SHP77 (cell line): ENCODE data around the gene COL4A1.

Source experiments
- DNase-seq, 2 experiments: peaks; one replicate each; lab custom pipeline; 2025; lab: John Stamatoyannopoulos, UW

The COL4A1 gene

DNA sequence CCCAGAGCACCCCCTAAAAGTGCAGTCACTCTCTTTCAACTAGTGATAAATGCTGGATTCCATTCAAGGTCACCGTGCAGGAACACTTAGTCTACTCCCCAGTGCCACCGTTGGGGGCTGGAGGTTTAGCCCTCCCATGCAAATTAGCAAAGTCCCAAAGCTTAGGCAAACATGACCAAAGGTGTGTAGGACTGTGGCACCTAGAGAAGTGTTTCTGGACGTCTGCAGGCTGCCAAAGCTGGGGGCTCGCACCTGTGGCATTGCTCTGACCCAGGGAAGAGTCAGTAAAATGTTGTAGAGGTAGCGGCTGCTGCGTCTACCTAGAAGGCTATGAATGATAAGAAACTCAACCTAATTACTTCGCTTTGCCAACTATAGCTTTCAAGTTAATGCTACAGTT lies 13.9 kb downstream of the COL4A1 start:
- DNase-seq, result no peak

GRCh38 chr13:110291286-110291685 lies 15.7 kb downstream of the COL4A1 start:
- DNase-seq, result no peak

GRCh38 chr13:110290826-110291225 lies 16.1 kb downstream of the COL4A1 start:
- DNase-seq, result no peak

DNA sequence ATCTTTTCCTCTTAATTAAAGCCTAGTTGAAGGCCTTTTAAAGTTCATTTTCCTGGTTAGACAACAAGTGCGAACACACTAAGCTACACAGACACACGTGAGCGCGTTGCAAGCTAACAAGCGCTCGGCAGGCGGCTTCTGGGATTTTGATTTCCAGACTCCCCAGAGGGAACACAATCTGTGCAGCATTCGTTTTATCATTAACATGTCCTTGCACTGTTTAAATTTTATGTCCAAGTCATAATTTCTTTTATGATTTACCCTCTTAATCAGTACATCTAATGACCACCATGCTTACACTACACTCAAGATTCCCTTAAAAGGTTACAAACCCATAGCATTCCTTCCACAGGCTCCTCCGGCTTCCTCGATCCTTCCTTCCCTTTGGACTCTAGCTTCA lies 16.8 kb downstream of the COL4A1 start:
- DNase-seq, result no peak

- no peak for DNase-seq
Observed at GRCh38 chr13:110289661-110290060, 17.3 kb downstream of the COL4A1 start.

- no peak for DNase-seq
Observed at GRCh38 chr13:110289174-110289573, 17.8 kb downstream of the COL4A1 start.

DNA sequence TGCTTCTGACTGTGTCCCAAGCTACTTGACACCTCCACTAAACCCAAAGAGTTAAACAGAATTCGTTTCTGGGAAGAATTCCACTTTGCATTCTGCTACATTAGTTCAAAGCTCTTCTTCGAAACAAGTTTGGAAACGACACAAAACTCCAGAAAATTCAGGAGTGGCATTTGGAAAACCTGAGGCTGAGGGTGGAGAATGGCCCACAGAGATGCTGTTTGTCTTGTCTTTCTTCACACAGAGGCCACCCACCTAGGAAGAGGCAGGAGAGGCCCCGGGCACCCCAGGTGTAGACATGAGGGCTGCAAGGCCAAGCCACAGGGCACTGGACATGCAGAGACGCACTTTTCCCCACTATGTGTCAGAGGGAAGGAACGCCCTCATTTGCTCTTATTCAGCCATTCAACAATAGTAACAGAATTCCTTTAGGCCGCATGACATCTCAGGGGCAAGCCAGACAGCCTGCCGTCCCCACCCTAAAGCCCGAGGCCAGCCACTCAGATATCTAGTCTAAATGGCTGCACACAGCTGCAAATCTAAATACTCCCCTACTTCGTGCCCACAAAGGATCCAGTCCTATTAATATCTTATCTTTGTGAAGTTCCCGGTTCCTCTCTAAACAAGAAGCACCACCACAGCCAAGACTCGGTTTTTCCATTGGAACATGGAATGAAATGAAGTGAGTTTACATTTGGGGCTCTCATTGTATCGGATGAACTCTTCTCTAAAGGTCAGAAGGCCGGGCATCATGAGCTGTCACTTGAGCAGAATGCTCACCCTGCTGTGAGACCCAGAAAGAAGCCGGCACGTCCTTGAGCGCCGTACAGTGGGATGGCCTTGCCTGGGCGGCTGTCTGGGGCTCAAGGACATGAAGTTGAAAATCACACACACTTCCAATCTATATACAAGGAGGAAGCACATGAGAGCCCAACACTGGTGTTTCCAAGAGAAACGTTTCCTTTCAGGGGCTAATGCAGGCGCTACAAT lies 19.8 kb downstream of the COL4A1 start:
- no peak for DNase-seq

DNA sequence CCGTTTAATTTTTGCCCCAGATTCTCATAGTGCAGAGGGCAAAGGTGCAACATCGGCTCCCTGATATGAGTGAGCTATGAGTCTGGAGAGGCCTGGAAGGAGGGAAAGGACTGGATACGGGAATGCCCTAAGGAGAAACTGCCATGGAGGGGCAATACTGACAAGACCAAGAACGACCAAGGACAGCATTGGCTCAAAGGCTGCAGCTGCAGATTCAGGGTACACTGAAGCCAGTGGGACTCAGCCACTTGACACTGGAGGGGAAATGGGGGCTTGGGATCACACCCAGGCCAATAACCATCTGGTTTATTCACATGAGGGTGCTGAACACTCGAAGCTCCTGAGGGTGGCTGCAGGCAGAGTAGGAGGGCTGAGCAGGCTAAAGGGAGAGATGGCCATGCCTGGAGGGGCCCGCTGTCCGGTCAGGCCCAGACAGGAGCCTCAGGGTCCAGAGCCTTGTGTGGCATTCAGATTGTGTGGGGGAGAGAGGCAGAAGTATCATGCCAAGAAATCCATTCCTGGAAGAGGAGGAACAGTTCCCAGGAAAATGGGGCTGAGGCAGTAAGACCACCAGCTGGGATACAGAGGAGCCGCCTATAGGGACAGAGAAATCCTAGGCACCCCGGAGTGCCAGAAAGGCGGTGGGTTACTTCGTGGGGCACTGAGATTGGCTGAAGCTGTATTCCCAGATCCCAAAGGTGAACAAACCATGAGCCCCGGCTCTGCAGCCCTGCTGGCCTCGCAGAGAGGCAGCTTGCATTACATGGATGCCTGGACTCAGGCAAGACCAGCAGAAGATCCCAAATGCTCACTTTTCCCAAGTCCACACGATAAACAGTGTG lies 20.7 kb downstream of the COL4A1 start:
- DNase-seq, result no peak

- DNase-seq, result no peak
Observed at GRCh38 chr13:110284779-110285484, 22.0 kb downstream of the COL4A1 start.

DNA sequence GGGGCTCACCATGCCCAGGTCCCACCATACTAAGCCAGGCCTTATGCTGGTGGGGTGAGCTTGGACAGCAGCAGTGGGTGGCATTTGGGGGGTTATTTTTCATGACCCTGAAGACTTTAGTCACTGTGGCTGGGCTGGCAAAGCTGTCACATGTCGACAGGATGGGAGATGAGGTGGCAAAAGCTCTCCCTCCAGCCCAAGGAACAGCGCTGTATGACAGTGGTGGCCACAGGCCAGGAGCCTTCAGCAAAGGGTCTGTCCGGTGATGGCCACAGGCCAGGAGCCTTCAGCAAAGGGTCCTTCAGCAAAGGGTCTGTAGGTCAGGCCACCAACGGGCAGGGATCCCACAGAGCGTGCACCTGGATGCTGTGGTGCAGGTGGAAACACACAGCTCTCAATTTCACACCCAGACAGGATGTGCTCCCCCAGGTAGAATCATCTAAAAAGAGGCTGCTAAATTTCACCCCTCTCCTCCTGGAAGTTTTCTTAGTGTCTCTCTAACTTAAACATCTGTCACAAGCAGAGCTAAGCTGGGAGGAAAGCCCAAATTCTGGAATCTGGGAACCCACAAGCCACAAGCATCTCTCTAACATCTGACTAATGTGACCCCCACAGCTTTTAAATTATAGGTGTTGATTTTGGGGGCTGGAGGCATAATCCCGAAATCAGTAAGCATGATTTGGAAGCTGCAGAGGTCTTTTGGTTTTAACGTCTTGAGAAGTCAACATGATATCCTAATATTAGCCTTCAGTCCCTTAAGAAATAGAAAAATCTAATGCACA lies 23.0 kb downstream of the COL4A1 start:
- no peak for DNase-seq

GRCh38 chr13:110282316-110282841 lies 24.6 kb downstream of the COL4A1 start:
- no peak for DNase-seq

DNA sequence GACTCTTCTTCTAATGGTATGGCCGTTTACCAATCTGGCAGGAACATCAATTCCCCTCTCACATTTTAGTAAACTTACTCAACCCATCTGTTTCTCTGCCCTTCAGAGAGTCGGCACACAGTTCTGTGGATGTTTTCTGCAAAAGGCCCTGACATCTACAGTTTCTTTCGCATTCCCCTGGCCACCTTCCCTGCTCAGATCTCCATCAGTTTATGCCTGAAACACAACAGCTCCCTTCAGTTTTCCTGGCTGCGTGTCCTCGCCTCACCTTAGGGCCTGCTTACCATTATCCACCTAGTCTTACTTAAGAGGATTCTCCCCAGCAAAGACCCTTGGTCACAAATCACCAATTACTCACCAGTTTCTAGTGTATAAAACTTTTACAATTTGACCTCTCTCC lies 25.2 kb downstream of the COL4A1 start:
- no peak for DNase-seq

- DNase-seq, result no peak
Observed at GRCh38 chr13:110280985-110281688, 25.8 kb downstream of the COL4A1 start.

DNA sequence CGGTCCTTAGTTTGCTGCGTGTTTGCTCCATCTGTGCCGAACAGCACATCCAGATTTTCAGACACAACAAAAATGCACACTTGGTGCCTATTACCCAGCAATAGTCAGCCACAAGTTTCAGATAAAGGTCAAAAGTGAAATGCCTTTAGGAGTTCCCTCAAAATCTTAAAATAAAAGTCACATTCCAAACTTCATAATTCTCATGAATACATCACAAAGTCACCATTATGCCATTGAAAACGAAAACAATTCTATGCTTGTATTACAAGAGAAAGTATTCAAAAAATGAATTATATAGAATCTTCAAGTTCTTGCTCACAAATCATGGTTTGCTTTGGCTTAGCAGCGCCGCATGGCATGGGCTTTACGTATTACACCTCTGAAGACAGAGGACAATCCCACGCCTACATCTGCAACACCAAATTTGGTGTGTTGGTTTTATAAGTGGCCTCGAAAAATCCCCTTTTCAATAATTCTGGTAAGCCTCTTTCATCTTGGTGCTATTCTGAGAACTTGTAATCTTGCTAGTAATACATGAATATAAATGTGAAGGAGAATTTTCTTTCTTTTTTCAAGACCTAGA lies 26.6 kb downstream of the COL4A1 start:
- DNase-seq, result no peak

- no peak for DNase-seq
Observed at GRCh38 chr13:110279684-110280083, 27.3 kb downstream of the COL4A1 start.

DNA sequence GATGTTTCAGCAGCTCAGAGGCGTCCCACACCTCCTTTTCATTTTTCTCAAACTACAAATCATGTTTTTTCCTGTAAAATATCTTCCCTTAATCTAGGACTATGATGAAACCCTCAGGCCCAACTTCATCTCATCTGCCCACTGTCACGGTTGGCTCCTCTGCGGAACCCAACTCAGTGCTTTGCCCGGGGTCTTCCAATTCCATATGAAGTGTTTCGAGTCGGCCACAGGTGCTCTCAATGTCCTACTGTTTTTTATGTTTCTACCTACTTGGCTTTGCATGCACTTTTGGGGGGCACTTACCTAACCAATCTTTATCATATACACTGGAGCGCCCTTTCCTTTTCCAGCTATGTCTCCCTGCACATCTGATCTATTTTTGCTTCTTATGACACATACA lies 28.1 kb downstream of the COL4A1 start:
- no peak for DNase-seq

- no peak for DNase-seq
Observed at GRCh38 chr13:110277357-110277975, 29.5 kb downstream of the COL4A1 start.

GRCh38 chr13:110276553-110276950 lies 30.4 kb downstream of the COL4A1 start:
- DNase-seq, result no peak

DNA sequence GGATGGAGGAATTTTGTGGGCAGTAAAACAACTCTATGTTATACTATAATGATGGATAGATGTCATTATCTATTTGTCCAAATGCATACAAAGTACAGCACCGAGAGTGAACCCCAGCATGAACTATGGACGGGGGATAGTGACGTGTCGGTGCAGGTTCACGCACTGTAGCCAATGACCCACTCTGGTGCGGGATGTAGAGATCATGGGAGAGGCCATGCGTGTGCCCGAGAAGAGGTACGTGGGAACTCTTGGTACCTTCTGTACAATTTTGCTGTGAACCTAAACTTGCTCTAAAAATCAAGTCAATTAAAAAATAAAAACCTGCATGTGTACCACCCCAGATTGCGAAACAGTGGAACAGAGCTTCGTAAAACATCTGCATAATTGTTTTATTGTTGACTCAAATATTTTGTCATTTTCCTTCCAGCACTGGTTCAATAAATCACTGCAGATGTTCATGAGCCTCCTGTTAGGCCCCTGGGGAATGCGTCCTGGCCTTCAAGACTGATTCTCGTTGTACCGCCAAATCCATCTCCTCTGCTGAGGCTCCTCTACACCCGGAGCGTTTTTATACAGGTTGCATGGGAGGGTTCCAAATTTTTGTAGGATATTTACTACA lies 30.9 kb downstream of the COL4A1 start:
- DNase-seq, result no peak
